GM21423 (cell line): ENCODE results near the gene PRDM15.

ENCODE experiments used
- ATAC-seq: cut with Tn5 transposase; IDR thresholded peaks from one replicate; pipeline ENCODE4 v1.9.1; 2021; ENCODE audit warnings: mild to moderate bottlenecking, moderate library complexity; ENCODE audit not compliant: unreplicated experiment

The PRDM15 gene

GRCh38 chr21:41846033-41846317 lies 33.2 kb downstream of the PRDM15 start:
- no peak for ATAC-seq

GRCh38 chr21:41845310-41846032 lies 33.7 kb downstream of the PRDM15 start:
- ATAC-seq, result no peak

- no peak for ATAC-seq
These were observed 35.6 kb downstream of the PRDM15 start for GRCh38 chr21:41843584-41843983.

GRCh38 chr21:41840880-41841279 lies 38.3 kb downstream of the PRDM15 start:
- no peak for ATAC-seq

- no peak for ATAC-seq
These were observed 39.6 kb downstream of the PRDM15 start for GRCh38 chr21:41839387-41840000.

GRCh38 chr21:41837756-41838297 lies 41.3 kb downstream of the PRDM15 start:
- no peak for ATAC-seq

- ATAC-seq, result no peak
These were observed 42.8 kb downstream of the PRDM15 start for GRCh38 chr21:41836166-41837015.

GRCh38 chr21:41835711-41836154 lies 43.4 kb downstream of the PRDM15 start:
- ATAC-seq, result no peak

GRCh38 chr21:41834926-41835663 lies 44.0 kb downstream of the PRDM15 start:
- no peak for ATAC-seq

- ATAC-seq, result no peak
These were observed 44.8 kb downstream of the PRDM15 start for GRCh38 chr21:41834252-41834925.

- ATAC-seq, result peak; percentile 65
These were observed 45.5 kb downstream of the PRDM15 start for GRCh38 chr21:41833497-41834115.

- peak; percentile 51 for ATAC-seq
These were observed 46.3 kb downstream of the PRDM15 start for GRCh38 chr21:41832596-41833496.

GRCh38 chr21:41831866-41832595 lies 47.1 kb downstream of the PRDM15 start:
- ATAC-seq, result no peak

GRCh38 chr21:41831453-41831831 lies 47.7 kb downstream of the PRDM15 start:
- no peak for ATAC-seq

- no peak for ATAC-seq
These were observed 48.2 kb downstream of the PRDM15 start for GRCh38 chr21:41830764-41831452.

- no peak for ATAC-seq
These were observed 48.9 kb downstream of the PRDM15 start for GRCh38 chr21:41830145-41830707.

GRCh38 chr21:41828884-41829360 lies 50.2 kb downstream of the PRDM15 start:
- ATAC-seq, result no peak
